NOMO-1 treated with dmso at 0.1 percent for 144 hours (cell line): ENCODE measurements around the gene FAM72D.
"Not testable (repeated sequence)": the region's sequence is repeated elsewhere in the genome, so short reads cannot be mapped to it uniquely, and the experiment has no call there.

Experiments used
- DNase-seq: peaks from one replicate; lab custom pipeline; 2025; ENCODE audit not compliant: unreplicated experiment; lab: John Stamatoyannopoulos, UW

FAM72D gene

GRCh38 chr1:145144264-145144913 is 48.6 kb downstream of the FAM72D start:
- not testable (repeated sequence) for DNase-seq

- not testable (repeated sequence) for DNase-seq
Observed at GRCh38 chr1:145146308-145146707, 50.5 kb downstream of the FAM72D start.

- DNase-seq, result not testable (repeated sequence)
Observed at GRCh38 chr1:145147172-145147571, 51.4 kb downstream of the FAM72D start.

- not testable (repeated sequence) for DNase-seq
Observed at GRCh38 chr1:145155421-145155820, 59.6 kb downstream of the FAM72D start.

GRCh38 chr1:145155873-145156272 is 60.1 kb downstream of the FAM72D start:
- not testable (repeated sequence) for DNase-seq

GRCh38 chr1:145156891-145157610 is 61.3 kb downstream of the FAM72D start:
- DNase-seq, result peak; percentile 11

- not testable (repeated sequence) for DNase-seq
Observed at GRCh38 chr1:145157715-145158114, 61.9 kb downstream of the FAM72D start.

- DNase-seq, result not testable (repeated sequence)
Observed at GRCh38 chr1:145161046-145161752, 65.4 kb downstream of the FAM72D start.
